ENCODE measurements around the gene USP44.

DNA sequence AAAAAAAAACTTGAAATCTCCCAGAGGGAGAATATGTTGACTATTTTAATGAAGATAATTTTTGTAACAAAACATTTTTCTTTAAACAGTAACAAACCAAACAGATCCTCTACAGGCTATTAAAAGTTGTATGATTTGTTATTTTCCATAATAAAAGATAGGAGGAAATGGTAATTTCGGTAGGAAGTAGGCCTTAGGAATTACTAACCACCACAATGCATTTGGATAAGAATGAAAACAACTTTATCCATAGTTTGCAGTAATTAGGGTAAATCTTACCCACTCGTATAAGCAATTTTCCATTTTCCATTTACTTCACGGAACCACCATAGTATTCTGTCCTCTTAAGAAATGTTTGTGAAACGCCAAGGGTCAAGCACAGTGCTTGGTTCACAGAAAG is 6.0 kb downstream of the USP44 start:
- TF ChIP-seq EZH2phosphoT487 (IDR thresholded peaks at IDR 0.05; ENCODE audit: borderline replicate concordance, low read length), result no peak
- TF ChIP-seq, protein P1, sequence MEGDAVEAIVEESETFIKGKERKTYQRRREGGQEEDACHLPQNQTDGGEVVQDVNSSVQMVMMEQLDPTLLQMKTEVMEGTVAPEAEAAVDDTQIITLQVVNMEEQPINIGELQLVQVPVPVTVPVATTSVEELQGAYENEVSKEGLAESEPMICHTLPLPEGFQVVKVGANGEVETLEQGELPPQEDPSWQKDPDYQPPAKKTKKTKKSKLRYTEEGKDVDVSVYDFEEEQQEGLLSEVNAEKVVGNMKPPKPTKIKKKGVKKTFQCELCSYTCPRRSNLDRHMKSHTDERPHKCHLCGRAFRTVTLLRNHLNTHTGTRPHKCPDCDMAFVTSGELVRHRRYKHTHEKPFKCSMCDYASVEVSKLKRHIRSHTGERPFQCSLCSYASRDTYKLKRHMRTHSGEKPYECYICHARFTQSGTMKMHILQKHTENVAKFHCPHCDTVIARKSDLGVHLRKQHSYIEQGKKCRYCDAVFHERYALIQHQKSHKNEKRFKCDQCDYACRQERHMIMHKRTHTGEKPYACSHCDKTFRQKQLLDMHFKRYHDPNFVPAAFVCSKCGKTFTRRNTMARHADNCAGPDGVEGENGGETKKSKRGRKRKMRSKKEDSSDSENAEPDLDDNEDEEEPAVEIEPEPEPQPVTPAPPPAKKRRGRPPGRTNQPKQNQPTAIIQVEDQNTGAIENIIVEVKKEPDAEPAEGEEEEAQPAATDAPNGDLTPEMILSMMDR (IDR thresholded peaks at IDR 0.05; ENCODE audit: low read depth, low read length, poor library complexity, severe bottlenecking), result no peak
